Coronary artery (tissue), 2 donors: ENCODE measurements around the gene GMDS.

ENCODE experiments used
- DNase-seq: peaks from one replicate; pipeline ENCODE4 v3.0.0-alpha.2; 2017; ENCODE audit warnings: low spot score
- H3K27ac ChIP-seq, 2 donors: fragments of 200-600 bp; sonication (generic); one replicate each; pipeline ENCODE4 v1.5.1; 2016 to 2019
- H3K4me3 ChIP-seq: fragments of 200-600 bp; sonication (generic); 2 replicates; pipeline ENCODE4 v1.5.1; 2016; ENCODE audit warnings: mild to moderate bottlenecking, moderate library complexity
- CTCF ChIP-seq: fragments of 200-600 bp; sonication (generic); IDR thresholded peaks from one replicate; pipeline ENCODE4 v1.5.1; 2019; ENCODE audit warnings: antibody characterized with exemption

GMDS gene

DNA sequence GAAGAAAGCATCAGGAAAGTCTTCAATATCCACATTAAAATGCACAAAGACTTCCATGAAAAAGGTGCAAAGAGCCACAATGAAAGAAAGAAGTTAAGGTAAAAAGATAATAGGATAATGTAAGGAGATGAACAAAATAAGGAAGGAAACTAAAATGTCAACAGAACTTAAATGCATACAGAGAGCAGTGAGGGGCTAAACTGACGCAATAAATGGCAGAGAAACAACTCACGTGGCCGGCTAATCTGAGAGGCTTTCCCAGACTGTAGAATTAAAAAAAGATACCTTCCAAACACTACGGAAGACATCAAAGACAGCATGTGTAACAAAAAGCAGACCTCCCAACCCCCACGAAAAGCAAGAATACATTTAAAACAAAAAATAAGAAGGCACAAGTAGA lies 73.7 kb downstream of the GMDS start:
- H3K4me3 ChIP-seq, result no peak overlapping the region
- no peak for DNase-seq
- H3K27ac ChIP-seq, result no peak overlapping the region
- no peak for TF ChIP-seq CTCF

DNA sequence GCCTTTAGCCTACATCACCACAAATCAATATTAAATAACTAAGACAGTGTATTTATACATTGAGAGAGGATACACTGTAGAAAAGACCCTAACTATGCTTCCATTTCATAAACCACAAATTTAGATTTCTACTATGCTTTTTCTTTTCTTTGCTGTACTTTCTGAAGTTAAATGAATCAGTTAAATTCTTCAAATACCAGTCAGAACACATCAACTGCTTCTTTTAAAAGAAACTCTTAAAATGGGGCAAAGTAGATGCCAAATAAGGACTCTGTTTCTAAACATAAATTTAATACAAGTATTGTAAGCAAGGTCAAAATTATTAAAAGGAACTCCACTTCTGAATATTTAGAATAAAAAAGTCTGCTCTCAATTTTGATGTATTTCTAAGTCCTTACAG lies 76.9 kb downstream of the GMDS start:
- H3K27ac ChIP-seq, result peak overlapping the region in 1 of 2 donors; percentile 27
- H3K4me3 ChIP-seq, result no peak overlapping the region
- DNase-seq, result no peak
- no peak for TF ChIP-seq CTCF

GRCh38 chr6:2166717-2167116 lies 78.7 kb downstream of the GMDS start:
- Histone ChIP-seq H3K27ac (peak overlapping the region in 1 of 2 donors; percentile 27), H3K4me3 (no peak overlapping the region)
- no peak for TF ChIP-seq CTCF
- no peak for DNase-seq

- H3K4me3 ChIP-seq, result no peak overlapping the region
- TF ChIP-seq CTCF, result no peak
- no peak overlapping the region for H3K27ac ChIP-seq
- no peak for DNase-seq
Observed at GRCh38 chr6:2165286-2165685, 80.1 kb downstream of the GMDS start.

- TF ChIP-seq CTCF, result no peak
- DNase-seq, result no peak
- H3K4me3 ChIP-seq, result no peak overlapping the region
- no peak overlapping the region for H3K27ac ChIP-seq
Observed at GRCh38 chr6:2164481-2164880, 80.9 kb downstream of the GMDS start.

DNA sequence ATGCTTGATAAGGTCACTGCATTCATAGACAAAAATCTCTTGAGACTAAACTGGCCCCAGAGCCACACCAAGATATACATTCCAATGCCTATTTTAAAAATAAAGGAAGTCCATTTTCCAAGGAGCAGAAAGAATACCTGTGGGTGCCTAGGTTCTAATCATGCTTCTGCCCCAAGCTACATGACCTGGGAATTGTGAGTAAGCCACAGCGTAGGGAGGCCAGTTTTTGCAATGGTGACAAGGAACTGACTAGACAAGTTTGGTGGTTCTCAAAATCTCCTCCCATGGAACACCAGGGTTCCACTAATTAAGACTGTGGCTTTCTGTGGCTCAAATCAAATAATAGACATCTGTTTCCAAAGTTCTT lies 83.3 kb downstream of the GMDS start:
- Histone ChIP-seq H3K27ac (no peak overlapping the region), H3K4me3 (no peak overlapping the region)
- DNase-seq, result no peak
- no peak for TF ChIP-seq CTCF

- Histone ChIP-seq H3K27ac (no peak overlapping the region), H3K4me3 (no peak overlapping the region)
- TF ChIP-seq CTCF, result no peak
- DNase-seq, result no peak
Observed at GRCh38 chr6:2158596-2159271, 86.7 kb downstream of the GMDS start.
